ENCODE data around the gene KIF26B.

Gene KIF26B

GRCh38 chr1:245609354-245610150 is 454.8 kb downstream of the KIF26B start:
- DNase-seq: no peak

DNA sequence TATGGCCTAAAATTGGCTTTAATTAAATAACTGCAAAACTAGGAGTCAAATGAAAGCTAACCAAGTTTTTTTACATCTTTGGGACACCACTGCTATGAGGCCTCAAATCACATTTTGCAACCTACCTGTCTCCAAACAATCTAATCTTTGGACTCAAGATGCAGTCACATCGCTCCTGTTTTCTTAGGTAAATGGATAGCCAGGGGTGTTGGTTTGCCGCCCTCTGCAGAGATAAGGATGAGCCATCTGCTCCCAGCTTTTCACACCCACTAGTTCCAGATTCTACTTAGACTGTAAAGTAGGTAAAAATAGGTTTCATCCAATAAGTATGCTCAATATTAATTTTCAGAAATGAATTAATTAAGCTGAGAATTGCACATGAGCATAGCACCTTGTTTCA is 456.5 kb downstream of the KIF26B start:
- DNase-seq: no peak

DNA sequence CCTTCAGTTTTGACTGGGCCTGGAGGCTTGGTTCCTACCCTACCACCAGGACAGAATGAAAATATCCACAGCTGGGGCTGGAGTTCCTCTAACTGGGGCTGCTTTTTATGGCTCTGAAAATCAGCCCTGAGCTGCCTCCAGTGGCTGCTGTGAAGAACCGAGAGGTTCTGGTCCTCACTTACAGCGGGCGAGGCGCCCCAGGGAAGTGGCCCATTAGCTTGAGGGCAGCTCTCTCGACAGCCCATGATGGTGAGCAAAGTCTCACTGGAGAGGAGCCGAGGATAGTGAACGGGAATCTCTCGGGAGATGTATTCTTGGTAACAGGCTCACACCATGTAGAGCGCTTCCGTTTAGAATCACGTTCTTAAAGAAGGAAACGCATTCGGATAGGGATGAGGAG is 459.7 kb downstream of the KIF26B start:
- no peak for DNase-seq

DNA sequence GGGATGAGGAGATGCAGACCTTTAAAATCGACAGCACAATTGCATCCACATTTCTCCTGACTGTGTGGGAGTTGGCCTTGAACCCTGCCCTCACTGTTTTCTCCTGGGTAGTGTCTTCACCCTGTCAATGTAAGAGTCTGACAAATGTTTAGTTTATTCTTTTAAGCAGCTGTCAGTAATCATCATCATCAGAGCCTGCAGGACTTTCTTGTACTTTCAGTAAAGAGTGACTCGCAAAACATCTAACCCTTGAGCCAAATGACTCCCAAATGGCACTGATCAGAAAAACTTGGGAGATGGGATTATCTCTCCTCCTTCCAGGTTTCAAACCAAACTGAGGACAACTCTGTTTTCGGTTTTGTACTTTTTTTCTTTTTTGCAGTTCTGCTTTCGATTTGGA is 460.2 kb downstream of the KIF26B start:
- no peak for DNase-seq

DNA sequence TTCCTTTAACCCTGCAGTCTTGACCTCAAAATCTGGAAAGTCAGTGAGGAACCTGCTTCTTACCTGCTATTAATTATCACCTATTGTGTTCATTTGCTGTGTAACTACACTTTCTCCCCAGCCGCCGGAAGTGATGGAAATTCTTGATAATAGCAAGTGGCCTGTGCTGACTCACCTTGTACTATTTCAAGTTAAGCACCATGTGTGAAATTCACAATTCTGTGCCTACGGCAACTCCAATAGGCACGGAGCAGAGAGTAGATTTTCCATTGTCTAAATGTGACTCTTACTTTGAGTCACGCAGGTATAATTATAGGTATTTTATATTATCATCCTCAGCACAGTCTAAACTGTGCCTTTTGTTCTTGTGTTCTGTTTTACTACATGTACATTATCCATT is 466.8 kb downstream of the KIF26B start:
- DNase-seq: no peak

GRCh38 chr1:245622332-245623014 is 467.7 kb downstream of the KIF26B start:
- no peak for DNase-seq

GRCh38 chr1:245641384-245641783 is 486.6 kb downstream of the KIF26B start:
- no peak for DNase-seq

DNA sequence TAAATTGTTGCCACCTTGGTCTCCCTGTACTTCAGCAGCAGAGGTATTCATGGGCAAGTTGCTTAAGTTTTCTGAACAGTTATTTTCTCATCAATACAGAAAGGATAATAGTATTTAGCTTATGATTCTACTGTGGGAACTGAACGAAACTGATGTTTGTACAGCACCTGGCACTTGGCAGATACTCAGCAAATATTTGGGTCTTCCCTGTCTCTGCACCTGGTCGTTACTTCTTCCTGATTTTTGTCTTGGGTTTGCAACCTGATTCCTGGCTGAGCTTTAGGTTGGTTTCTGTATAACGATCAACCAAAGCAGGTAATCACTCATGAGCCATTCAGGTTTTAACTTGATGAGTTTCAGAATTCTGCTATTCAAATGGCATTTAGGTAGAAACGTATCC is 490.6 kb downstream of the KIF26B start:
- no peak for DNase-seq

DNA sequence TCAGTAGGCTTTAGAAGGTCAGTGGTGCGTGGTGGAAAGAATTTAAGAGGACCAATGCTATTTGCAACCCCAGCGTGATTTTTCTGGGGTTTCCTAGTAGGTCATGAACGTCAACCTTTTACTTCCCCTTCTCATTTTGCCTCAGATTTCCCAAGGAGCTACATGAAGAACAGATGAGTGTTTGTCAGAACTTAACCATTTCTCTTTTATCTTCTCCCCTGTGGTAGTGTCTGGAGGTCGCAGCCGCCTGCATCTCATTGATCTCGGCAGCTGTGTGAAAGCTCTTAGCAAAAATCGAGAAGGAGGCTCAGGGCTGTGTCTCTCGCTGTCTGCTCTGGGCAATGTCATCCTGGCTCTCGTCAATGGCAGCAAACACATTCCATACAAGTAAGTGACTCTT is 491.1 kb downstream of the KIF26B start:
- no peak for DNase-seq

DNA sequence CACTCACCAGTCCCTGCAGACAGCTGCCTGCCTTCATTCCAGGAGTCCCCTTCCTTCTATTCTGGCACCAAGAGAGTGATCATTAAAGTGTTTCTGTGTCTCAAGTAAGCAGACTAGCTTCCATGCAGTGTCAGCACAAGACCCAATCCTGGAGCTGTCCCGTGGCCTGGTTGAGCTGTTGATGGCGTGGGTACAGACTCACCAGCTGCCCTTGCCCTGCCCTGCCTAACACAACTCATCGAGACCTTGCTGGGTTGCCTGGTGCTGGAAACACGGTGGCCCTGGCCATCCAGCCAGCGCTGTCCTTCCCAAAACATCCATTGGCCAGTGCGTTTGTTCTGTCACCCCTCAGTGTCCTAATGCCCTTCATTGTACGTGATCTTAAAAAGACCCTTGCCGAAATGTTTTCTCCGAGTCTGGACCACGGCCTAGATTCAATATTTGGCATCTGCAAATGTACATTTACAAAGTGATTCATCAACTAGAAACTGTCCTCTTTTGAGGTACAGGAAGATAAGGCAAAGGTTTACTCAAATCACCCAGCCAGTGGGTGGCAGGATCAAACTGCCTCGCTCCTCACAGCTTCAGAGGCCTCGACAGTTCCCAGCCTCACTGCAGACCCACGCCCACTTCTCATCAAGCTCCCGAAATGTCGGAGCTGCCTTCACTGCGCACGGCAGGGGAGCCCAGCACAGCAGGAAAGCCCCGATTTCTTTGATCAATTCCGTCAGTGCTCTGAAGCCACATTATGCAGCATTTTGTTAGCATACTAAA is 494.2 kb downstream of the KIF26B start:
- DNase-seq: no peak

DNA sequence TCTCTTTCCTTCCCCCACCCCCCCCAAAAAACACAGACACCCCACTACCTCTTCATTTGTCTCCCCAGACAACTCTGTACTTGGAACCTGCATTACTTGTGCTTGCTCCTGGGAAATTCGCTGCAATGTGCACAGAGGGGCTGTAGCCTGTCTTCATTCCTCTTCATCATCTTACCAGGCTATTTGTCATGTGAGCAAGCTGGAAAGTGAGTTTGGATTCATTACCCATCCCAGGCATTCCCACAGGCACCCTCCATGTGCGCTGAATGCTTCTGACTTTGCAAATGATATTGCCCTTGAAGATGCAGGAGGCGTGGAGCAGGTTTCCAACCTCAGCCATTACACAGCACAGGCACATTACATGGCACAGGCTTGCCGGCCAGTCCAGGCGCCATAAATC is 494.9 kb downstream of the KIF26B start:
- DNase-seq: no peak

DNA sequence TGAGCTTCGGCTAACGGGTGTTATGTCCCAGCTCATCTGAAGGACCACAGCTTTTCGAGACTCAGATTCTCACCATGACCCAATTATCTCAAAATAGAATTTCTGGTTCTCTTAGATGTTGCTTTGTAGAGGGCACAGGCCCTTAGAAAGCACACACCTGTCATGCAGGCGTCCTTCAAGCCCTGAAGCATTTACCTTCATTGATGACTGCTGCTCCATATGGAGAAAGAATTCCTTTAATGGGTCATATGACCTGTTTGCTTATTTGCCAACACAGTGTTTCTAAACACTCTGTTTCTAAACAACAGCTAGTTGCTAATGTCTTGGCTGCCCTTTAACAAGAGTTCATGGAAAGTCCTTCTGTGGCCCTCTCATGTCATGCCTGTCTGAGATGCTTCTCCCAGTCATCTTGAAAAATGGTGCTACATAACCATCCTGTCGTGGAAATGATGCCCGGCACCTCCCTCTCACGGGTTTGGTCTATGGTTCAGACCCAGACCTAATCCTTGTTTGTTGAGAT is 495.7 kb downstream of the KIF26B start:
- no peak for DNase-seq

- DNase-seq: no peak
Measured at GRCh38 chr1:245651093-245651492, 496.3 kb downstream of the KIF26B start.

GRCh38 chr1:245652116-245652515 is 497.3 kb downstream of the KIF26B start:
- DNase-seq: no peak

DNA sequence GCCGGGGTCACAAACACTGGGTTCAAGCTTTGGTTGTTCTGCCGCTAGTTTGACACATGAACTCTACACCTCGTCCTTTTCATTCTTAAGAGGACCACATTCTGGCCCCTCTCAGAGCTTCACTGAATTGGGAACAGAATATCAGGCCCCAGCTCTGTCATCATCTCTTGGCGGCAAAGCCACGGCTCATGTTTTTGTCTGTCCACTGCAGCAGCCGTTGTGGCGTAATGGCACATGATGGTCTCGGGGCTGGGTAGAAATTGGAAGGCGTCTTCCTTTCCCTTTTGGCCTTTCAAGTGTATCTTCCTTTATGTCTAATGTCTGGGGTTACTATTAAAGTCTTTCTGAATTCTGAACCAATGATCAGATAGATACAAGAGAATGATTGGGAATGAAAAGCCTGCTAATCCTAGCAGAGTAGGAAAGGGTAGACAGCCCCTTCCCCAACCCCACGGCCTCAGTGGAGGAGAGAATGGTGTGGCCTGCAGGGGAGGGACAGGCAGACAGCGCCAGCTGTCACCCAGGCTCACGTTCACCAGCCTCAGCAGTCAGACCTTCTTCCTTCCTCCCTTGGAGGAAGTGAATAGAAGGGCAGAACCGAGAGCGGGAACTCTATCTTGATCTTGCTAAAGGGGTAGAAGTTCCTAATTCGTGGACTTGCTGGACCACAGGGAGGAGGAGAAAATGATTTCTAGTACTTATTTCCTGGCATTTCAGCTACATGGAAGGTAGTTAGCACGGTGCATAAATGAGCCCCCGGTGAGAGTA is 498.1 kb downstream of the KIF26B start:
- DNase-seq: no peak

DNA sequence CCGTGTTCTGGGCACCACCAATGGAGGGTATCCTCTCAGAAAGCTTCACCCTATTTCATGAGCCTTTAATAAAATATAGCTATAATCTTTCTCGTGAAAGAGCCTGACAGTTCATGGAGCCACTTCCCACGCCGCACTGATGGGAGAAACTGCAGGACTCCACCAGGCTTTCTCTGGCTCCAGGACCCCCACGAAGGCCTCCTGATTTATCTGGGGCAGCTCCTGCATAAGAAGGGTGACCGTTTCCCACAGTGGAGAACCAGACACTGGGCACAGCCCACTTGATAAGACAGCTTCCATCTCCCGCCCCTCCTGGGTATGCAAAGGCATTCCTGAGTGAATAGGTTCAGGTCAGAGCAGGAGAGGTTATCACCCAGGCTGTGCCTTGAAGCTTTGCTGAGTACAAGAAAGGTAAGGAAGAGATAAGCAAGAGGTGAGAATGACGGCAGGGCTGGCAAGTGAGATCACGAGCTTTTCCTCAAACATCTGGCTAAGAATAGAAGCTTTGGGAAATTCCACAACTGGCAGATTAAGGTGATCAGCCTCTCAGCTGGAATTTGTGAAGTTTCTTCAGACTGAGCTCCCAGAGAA is 499.8 kb downstream of the KIF26B start:
- no peak for DNase-seq

- no peak for DNase-seq
Measured at GRCh38 chr1:245656189-245656717, 501.5 kb downstream of the KIF26B start.

DNA sequence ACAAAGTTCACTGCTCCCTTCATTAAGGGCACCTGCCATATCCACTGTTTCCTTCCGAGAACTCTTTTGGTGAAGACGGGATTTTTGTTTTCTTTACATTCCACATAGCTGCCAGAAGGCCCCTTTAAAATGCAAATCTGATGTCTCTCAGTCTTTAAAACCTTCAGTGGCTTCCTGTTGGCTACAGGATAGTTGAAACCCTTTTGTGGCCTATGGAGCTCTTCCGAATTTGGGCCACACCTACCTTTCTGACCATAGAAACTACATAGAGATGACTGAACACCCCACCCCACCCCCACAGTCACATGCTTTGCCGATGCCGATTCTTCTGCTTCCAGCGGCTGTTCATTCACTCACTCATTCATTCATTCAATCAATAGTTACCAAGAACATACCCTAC is 502.6 kb downstream of the KIF26B start:
- no peak for DNase-seq

- no peak for DNase-seq
Measured at GRCh38 chr1:245663373-245663772, 508.6 kb downstream of the KIF26B start.

GRCh38 chr1:245663841-245664240 is 509.1 kb downstream of the KIF26B start:
- DNase-seq: no peak

- no peak for DNase-seq
Measured at GRCh38 chr1:245666412-245666811, 511.6 kb downstream of the KIF26B start.

DNA sequence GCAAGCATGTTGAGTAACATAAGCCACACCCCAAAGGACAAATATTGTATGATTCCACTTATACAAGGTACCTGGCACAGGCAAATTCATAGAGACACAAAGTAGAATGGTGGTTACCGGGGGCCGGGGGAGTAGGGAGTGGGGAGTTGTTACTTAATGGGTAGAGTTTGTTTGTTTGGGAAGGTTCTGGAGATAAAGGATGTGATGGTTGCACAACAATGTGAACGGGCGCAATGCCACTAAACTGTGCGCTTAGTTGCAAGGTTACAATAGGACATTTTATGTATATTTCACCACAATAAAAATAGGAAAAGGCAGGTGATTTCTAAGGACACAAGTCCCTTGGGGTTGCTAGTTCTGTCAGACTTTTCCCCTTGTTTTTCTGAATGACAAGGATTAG is 516.6 kb downstream of the KIF26B start:
- DNase-seq: no peak

Data from CD4-positive, alpha-beta T cell treated with Interleukin-1 beta for 1 hour (primary cell).